GM10266 (cell line): ENCODE measurements around the gene ZBED1.
"Not testable (repeated sequence)": the region's sequence is repeated elsewhere in the genome, so short reads cannot be mapped to it uniquely, and the experiment has no call there.

ENCODE experiments used
- DNase-seq: peaks from one replicate; pipeline ENCODE4 v3.0.0; 2012; ENCODE audit errors: extremely low spot score
- CTCF ChIP-seq: IDR thresholded peaks from 2 replicates; pipeline ENCODE4 v1.5.1; 2012; ENCODE audit warnings: mild to moderate bottlenecking, low read depth; ENCODE audit not compliant: control insufficient read depth, insufficient read depth; ENCODE audit errors: missing control alignments

Gene ZBED1

GRCh38 chrX:2507904-2508627, 7.3 kb upstream of the ZBED1 start:
- TF ChIP-seq CTCF: no peak
- DNase-seq: no peak

- DNase-seq: no peak
- no peak for TF ChIP-seq CTCF
Observed at GRCh38 chrX:2507196-2507595, 6.4 kb upstream of the ZBED1 start.

GRCh38 chrX:2505341-2505740, 4.6 kb upstream of the ZBED1 start:
- not testable (repeated sequence) for DNase-seq

- TF ChIP-seq CTCF: no peak
Observed at GRCh38 chrX:2504706-2505332, 4.0 kb upstream of the ZBED1 start.

GRCh38 chrX:2503591-2504500, 3.1 kb upstream of the ZBED1 start:
- DNase-seq: no peak
- TF ChIP-seq CTCF: no peak

More at GRCh38 chrX:2504706-2505332, 4.0 kb upstream of the ZBED1 start:
- DNase-seq: no peak

- TF ChIP-seq CTCF: no peak
- no peak for DNase-seq
Observed at GRCh38 chrX:2502668-2503519, 2.1 kb upstream of the ZBED1 start.

- DNase-seq: no peak
- TF ChIP-seq CTCF: no peak
Observed at GRCh38 chrX:2502120-2502667, 1.4 kb upstream of the ZBED1 start.
